UCSD-AML1 (cell line): ENCODE data around the gene ETV5.

Source experiments
- DNase-seq: peaks from one replicate; lab custom pipeline; 2025; ENCODE audit not compliant: unreplicated experiment; lab: John Stamatoyannopoulos, UW

The ETV5 gene

DNA sequence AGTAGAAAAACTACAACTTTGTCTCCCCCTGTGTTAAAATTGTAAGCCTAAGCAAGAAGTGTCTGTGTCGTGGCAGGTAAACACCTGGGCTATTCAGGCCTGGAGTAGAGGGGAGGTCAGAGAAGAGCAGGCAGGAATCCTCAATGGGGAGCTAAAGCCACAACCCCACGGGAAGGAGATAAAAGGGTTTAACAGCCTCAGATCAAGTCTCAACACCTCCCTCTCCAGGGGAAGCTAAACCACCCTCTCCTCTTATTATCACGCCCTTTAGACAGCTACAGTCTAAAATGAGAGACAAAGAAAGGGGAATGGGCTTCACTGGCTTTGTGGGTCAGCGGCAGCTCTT lies 11.6 kb downstream of the ETV5 start:
- no peak for DNase-seq

DNA sequence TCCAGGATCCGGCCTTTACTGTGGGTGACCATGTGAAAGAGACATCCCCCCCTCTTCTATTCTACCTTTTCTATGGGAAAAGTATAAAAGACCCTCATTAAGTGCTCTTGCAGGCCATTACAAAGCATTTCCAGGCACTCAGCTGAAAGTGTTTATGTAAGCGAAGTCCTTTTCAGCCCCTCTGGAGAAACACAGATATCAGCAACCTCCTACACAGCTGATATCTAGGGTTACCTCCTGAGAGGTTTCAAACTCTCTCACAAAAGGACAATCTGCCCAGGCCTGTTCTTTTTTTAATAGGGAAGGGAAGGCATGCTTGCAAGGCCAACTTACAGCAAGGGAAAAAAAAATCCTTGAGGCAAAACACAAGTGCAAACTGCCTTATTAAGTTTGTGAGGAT lies 12.6 kb downstream of the ETV5 start:
- DNase-seq, result no peak

- DNase-seq, result no peak
Measured at GRCh38 chr3:186095561-186096081, 13.3 kb downstream of the ETV5 start.

DNA sequence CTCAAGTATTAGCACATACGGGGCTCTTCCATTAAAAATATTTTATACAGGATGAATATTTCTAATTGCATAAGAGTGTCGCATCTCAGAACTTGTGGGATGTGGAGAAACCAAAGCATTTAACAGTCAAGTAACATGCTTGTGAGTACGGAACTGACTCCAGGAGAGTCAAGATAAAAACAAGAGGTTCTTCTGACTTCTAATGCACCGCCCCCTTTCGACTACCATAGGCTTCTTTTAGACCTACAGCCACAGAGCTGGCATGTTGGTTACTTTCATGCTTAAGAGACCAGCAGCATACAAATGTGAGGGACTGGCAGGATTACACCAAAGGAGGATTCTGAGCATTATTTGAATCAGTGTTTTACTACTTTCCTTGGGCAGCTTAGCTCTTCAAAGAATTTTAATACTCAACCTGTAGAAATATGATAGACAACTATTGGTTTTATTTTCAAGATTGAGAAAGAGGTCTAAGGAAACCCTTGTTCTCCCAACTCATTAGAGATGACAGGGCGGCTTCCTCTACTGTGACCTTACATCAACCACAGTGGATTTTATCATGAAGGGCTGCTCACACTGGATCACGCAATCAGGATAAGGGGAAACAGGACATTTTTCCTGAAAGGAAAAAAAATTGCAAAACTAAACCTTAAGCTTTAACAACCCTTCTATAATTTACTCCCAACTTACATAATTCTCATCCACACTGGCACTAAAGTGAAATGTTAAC lies 14.0 kb downstream of the ETV5 start:
- no peak for DNase-seq

- DNase-seq, result no peak
Measured at GRCh38 chr3:186094271-186094670, 14.6 kb downstream of the ETV5 start.

GRCh38 chr3:186093271-186093900 lies 15.5 kb downstream of the ETV5 start:
- DNase-seq, result no peak

GRCh38 chr3:186092360-186093070 lies 16.4 kb downstream of the ETV5 start:
- no peak for DNase-seq

DNA sequence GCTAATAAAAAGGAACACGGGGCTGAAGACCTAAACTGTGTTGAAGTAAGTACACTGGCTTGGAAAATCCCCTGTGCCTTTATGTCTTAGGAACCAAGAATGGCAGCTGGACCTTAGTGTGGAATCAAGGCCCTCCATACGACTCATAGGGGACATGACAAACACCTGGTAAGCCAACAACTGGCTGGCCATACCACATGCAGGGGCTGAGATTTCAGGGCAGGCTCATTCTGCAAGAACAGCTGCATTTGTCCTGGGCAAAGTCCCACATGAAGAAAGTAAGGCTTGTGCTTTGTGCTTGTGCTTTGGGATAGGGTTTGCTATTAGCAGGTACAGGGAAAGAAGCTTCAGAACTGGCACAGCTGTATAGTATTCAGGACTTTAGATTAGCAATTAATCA lies 18.0 kb downstream of the ETV5 start:
- no peak for DNase-seq

DNA sequence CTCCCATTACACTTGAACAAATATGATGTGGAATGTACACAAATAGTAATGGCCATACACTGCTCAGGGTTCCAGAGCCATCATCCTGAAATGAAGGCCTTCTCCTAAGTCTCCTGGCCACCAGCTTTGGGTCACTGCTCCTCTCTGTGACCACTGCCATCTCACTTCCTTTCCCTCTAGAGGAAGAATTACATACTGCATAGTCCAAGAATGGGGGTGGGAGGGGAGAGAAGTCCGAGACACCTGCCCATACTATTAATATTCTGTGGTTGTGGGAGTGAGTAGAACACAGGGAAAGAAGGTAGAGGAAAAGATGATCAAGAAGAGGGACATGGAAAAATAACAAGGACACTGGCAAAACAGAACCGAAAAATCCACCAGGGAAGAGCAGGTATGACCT lies 20.6 kb downstream of the ETV5 start:
- DNase-seq, result no peak

DNA sequence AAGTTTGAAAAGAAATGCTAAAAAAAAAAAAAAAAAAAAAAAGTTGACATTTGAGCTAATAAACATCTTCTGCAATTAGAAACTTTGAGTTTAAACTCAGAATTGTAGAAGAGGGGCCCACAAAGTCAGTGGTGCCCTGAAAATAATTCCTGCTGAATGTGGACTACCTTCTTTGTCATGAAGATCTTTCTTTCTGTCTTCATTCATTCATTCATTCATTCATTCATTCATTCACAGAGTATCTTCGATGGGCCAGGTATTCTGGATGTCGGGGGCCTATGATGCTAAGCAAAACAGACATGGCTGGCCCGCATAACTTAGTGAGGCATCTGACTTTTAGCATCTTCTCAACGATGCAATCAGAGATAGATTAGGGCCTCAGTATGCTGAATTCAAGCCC lies 24.6 kb downstream of the ETV5 start:
- DNase-seq, result no peak

DNA sequence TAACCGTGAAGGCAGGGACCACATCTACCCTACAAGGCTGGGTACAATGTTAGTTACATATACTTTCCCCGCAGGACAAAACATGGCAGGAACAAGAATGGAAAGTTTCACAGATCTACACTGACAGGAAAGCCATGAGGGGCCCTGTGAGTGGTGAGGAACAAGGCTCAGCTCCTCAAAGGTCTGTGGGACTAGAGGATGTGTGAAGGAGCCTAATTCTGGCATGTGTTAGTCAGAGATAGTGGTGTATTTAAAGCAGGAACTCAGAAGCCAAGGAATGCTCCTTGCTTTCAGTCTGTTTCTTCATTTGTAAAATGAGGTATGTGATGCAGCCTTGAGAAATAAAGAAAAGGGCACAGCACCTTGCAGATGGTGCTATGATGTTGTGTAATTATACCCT lies 25.1 kb downstream of the ETV5 start:
- no peak for DNase-seq

DNA sequence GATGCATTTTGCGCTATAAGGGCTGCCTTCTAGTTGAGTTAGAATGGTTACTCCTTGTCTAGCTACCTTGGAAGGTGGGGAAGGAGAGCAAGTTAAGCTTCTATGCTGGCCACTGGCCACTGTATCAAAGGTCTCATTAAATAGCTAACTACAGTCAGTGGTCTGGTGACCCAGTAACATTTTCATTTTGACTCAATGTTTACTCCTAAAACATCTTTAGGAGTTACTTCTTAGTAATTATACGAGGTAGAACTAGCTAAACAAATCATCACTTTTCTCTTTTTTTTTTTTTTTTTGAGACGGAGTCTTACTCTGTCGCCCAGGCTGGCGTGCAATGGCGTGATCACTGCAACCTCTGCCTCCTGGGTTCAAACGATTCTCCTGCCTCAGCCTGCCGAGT lies 26.7 kb downstream of the ETV5 start:
- no peak for DNase-seq

GRCh38 chr3:186081678-186082077 lies 27.2 kb downstream of the ETV5 start:
- no peak for DNase-seq

GRCh38 chr3:186080849-186081438 lies 27.9 kb downstream of the ETV5 start:
- DNase-seq, result no peak

DNA sequence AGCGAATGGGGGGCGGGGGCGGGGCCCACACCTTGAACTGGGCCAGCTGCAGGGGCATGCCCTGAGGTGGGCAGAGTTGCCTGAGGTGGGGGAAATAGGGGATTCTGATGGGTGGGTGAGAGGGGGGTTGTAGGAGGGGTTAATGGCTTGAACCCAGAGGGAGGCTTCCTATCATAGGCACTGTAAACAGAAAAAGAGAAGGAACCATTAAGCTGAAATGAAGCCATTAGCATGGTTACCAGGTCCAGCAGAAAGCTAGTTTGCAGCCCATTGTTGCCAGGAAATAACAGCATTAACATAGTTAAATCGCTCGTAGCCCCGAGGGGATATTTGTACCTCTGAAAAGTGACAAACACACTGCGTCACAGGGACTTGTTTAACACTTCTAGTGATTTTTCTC lies 29.0 kb downstream of the ETV5 start:
- no peak for DNase-seq

DNA sequence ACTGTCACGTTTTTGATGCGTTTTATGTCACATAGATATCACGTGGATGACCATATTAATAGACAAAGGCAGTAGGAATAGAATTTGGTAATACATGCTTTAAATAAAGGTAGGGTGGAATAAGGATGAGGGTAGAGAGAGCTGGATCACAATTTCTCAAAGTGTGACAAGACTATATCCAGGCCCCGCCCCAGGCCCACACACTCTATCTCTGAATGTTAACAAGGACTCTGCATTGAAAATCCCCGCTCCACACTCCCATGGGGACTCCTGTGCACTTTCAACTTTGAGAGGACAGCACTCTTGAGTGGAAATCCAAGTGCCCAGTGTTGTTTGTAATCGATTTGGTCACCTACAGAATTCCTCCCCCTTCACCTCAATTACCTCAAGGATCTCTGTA lies 31.4 kb downstream of the ETV5 start:
- DNase-seq, result no peak

- DNase-seq, result no peak
Measured at GRCh38 chr3:186075931-186076567, 32.8 kb downstream of the ETV5 start.

GRCh38 chr3:186075489-186075888 lies 33.4 kb downstream of the ETV5 start:
- DNase-seq, result no peak

GRCh38 chr3:186073641-186074040 lies 35.2 kb downstream of the ETV5 start:
- no peak for DNase-seq

DNA sequence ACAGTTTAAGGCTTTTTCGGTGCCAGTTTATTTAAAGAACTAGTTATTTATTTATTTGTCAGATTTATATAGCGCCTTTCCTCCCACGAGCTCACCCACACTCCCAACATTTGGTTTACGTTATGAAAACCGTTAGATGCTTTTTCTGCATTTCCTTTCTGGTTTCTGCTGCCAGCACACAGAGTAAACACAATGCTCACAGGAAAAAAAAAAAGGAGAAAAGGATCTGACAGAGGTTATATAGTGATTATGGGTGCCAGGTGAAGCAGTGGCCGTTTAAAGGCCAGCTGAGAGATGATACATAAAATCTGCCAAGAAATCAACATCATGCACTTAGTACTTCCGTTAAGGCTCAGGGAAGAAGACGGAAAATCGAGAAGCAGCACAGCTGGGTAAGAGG lies 37.9 kb downstream of the ETV5 start:
- DNase-seq, result no peak

DNA sequence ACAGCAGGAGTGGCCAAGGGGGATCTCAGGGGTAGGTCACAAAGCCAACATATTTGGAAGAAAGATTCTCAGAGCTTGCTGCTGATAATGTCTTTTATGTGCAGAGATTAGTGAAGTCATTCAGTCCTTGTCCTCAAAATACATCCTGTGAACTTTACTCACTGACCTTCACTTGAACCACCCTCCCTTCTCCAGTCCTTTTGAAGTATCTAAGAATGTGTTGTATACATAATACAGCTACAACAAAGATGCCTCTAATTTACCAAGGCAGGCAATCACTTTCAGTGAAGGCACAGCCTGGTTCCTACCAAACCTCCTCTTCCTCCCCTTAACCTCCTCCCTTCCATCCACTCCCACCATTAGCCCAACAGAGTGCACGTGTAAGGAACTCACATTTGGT lies 38.3 kb downstream of the ETV5 start:
- no peak for DNase-seq
